ENCODE measurements around the gene OR2F1.

The OR2F1 gene, protein sequence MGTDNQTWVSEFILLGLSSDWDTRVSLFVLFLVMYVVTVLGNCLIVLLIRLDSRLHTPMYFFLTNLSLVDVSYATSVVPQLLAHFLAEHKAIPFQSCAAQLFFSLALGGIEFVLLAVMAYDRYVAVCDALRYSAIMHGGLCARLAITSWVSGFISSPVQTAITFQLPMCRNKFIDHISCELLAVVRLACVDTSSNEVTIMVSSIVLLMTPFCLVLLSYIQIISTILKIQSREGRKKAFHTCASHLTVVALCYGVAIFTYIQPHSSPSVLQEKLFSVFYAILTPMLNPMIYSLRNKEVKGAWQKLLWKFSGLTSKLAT

DNA sequence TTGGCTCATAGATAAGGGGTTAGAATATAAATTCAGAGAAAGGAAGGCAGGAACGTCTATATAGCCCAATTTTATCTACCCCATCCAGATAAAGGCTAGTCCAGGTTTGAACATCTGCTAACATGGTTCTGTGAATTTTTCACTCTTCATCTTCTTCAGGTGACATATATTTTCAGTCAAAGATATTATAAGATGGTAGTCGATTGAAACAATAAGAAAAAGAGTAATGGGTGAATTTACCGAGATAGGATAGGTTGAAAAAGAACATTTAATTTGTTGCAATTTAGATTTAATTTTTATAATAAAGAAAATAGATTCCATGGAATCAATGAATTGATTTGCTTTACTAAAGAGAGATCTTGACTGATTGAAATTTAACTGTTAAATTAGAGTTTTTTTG lies at the start of gene OR2F1:
TSS of gene OR2F1 (plus strand) at position 301 of the 400 bp plus-strand sequence. CDS start 5,127 bp downstream, outside the sequence.
- DNase-seq (ENCODE audit: insufficient read length, low spot score) (no peak), FAIRE-seq (no peak)

DNA sequence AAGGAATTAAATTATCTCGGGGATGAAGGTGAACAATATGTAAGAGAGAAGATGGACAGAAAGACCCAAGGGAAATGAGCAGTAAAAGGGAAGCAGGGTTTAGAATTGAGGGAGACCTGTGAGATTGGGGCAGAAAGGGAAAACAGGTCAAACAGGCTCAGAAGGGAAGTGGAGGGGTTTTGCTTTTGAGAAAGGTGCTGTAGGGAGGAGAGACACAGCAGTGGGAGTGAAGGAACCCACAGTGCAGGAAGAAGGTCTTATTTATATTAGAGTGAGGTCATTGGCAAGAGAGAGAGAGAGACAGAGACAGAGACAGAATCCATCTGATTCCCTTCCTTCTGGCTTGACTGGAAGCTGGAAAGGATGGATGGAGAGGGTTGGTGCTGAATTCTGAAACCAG lies 49.1 kb upstream of the OR2F1 start:
- DNase-seq (ENCODE audit: insufficient read length, low spot score) (no peak), FAIRE-seq (no peak)

DNA sequence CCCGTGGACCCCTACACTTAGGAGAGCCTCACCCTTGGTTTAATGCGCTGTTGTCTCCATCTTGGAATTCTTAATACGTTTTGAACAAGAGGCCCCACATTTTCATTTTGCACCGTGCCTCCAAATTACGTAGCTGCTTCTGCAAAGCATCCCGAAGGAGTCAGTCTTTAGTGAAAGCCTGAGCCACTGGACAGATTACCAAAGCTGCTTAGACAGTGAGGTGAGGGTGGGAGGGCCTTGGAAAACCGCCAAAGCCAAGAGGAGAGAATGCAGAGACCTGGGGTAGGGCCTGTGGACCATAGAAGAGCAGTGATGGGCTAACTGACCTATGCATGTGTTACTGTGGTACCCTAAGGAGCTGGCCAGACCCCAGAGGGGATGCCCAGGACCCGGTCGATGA lies 48.5 kb upstream of the OR2F1 start:
- no peak for DNase-seq (ENCODE audit: insufficient read length, low spot score)
- no peak for FAIRE-seq

DNA sequence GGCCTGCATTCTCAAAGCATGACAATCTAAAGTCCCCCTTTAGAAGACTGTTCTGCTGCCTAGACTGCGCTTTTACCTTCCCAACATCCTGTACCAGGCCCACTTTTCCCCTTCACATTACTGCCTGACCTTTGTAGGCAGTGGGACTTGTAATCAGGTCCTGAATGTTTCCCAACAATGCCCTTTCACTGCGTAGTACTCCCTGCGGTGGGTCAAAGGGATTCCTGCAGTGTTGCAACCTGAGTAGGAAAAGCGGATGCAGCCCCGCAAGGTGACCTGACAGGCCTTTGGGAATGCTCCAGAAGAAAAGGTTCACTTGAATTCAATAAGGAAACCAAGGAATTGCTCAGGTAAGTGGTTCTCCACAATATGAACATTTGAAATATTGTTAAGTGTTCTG lies 47.7 kb upstream of the OR2F1 start:
- DNase-seq (ENCODE audit: insufficient read length, low spot score) (no peak), FAIRE-seq (no peak)

DNA sequence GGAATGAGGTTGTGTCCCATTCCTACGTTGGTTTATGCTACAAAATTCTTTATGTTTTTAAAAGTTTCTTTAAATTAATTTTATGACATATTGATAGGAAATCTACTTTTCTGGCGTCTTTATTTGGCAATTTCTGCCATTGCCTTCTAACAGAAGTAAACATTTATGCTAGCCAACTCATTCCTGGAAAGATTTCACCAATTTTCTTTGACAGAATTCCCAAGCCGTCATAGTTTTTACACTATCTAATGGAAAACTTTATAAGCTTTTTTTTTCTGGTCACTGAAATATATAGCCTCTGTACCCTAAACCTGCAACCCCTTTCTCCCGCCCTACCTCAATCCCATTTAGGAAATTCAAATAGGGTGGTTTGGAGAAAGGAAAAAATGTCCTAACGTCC lies 46.5 kb upstream of the OR2F1 start:
- DNase-seq (ENCODE audit: insufficient read length, low spot score) (no peak), FAIRE-seq (no peak)

DNA sequence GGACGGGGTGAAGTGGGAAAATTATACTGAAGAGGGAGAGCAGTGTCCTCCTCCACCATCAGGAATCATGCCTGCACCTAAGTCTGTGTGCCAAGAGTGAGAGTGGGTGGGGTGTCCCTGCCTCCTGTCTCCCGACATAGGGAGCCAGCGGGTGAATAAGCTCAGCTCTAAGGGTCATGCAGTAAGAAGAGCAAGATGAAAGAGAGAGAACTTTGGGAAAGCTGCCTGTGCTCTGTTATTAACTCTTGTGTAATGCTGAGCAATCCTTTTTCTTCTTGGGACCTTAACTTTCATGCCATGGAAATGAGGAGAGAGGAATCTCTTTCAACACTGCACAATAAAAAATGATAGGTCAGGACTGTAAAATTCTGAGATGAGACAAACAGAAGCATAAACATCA lies 44.8 kb upstream of the OR2F1 start:
- FAIRE-seq (no peak), DNase-seq (ENCODE audit: insufficient read length, low spot score) (no peak)

DNA sequence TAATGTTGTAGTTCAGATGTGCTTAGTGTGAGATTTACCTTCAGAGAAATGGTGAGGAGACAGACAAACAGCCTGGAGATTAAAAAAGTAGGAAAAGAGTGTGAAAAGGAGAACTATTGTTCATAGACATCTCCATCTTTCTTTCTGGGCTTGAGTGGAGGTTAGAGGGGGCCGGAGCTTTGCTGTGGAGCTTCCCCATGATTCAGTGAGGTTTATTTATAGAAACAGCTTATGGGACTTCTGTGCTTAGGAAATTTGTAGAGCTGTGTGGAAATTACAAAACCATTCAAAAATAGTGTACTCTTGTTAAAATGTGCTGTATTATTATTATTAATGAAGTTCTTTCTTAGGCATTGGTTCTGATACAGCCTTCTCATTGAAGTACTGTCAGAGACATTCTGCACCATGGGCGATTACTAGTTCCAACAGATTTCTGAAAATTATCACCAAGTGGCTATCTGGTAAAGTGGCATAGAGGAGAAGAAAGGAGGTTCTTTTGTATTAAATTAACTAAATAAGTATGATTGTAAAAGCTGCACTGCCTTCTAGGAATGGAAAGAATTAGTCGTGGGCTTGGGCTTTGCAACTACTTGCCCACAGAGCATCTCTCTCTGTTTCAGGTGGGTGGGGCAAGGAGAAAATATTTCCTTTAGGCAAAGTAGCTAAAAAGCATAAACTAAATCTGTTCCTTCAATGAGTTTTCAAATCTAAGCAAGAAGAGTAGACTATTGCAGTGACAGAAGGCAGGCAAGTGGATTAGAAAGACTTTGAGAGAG lies 44.0 kb upstream of the OR2F1 start:
- no peak for DNase-seq (ENCODE audit: insufficient read length, low spot score)
- no peak for FAIRE-seq

DNA sequence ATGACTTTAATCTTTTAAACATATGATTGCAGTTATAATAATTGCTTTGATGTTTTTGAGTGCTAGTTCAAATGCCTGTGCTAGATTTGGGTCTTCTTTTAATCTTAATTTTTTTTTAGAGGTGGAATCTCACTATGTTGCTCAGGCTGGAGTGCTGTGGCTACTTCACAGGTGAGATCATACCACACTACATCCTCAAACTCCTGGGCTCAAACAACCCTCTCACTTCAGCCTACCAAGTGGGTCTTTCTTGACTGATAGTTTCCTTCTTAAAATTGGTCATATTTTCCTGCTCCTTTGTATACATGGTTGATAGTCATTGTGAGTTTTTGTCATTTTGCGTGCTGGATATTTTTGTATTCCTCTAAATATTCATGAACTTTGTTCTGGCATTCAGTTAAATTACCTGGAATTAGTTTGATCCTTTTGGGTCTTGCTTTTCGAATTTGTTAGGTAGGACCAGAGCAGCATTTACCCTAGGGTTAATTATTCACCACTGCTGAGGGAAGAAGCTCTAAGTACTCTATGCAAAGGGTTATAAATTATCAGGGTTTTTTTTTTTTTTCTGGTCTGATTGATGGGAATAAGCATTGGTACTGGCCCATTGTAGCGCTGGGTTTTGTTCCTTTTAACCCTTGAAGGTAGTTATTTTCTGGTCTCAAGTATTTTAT lies 40.6 kb upstream of the OR2F1 start:
- FAIRE-seq: no peak
- no peak for DNase-seq (ENCODE audit: insufficient read length, low spot score)

DNA sequence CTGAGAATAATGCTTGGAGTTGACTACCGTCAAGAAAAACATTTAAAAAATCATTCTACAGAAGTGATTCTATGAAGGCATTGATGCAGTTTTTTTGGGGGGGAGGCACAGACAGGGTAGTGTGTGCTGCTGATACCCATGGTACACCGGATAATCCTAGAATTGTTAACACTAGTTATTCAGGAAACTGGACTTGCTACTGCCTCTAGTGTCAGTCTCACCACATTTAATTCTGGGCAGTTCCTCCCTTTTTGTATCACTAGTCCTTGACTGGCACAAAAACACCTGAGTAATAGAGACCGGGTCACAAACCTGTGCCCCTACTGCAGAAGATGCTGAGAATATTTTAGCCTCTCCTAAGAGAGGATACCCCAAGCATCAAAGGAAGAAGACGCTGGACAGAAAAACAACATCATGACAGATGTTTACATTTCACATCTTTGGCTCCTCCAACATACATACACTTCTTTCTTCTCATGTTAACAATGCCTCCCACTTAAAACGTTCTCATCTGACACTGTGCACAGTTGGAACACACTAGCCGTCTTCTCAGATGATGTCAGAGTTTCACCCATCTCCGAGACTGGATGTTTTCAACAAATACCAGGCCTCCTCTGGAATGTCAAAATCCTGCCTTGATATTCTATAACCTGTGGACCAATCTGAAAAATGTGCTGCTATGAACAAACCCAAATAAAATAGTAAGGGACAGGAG lies 39.5 kb upstream of the OR2F1 start:
- no peak for DNase-seq (ENCODE audit: insufficient read length, low spot score)
- no peak for FAIRE-seq

DNA sequence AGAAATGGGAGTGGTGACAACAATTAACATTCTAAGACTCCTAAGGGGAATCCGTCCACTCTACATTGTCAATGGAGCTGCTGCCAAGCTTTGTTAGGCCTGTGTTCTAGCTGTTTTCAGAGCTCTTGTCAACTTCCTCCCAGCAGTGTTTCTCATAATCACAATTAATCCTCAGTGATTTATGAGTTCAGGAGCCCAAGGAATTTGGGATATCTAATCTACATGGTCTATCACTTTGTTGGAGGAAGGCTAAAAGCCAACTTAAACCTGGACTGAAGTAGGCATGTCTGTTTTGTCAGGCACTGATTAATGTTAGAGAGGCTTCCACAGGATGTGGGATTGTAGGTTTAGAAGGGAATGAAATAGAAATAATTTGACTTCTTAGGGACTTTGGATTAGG lies 29.8 kb upstream of the OR2F1 start:
- DNase-seq (ENCODE audit: insufficient read length, low spot score): no peak
- FAIRE-seq: no peak

DNA sequence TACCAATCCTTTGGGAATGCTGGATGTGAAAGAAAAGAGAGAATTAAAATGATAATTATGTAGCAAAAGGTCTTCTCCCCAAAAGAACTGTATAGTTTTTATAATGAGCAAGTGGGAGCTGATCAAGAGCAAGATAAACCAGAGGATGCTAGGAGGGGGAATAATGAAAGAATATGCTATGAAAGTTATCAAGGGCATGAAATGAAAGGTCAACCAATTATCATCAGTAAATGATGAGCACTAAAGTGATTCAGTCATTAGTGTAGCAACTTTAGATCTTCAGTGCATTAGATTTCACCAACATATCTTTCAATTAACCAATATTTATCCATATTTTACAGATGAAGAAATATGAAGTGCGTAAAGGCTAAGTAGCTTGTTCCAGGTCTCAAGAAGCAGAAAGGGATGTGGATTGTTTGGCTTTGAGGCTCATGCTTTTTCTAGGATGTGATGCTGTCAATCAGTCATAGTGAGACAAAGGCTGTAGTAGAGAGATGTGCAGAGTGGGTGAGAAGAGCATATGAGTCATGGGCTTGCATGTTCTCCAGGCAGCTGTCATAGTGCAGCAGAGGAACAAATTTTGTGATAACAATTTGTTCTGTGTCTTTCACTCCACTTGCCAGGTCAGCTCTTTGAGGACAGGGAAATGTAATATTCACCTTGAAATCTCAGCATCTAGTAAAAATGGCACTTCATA lies 25.3 kb upstream of the OR2F1 start:
- DNase-seq (ENCODE audit: insufficient read length, low spot score): no peak

DNA sequence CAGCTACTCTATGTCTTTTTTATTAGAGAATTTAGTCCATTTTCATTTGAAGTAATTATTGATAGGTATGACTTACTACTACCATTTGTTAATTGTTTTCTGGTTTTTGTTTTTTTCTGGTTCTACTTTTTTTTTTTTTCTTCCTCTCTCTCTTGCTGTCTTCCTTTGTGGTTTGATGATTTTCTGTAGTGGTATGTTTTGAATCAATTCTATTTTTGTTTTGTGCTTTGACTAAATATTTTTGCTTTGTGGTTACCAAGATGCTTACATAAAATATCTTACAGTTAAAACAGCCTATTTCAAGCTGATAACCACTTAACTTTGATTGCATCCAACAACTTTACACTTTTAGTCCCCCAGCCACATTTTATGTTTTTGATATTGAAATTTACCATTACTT lies 22.9 kb upstream of the OR2F1 start:
- no peak for FAIRE-seq
- no peak for DNase-seq (ENCODE audit: insufficient read length, low spot score)

More for the DNA sequence above, 25.3 kb upstream of the OR2F1 start:
- no peak for FAIRE-seq

DNA sequence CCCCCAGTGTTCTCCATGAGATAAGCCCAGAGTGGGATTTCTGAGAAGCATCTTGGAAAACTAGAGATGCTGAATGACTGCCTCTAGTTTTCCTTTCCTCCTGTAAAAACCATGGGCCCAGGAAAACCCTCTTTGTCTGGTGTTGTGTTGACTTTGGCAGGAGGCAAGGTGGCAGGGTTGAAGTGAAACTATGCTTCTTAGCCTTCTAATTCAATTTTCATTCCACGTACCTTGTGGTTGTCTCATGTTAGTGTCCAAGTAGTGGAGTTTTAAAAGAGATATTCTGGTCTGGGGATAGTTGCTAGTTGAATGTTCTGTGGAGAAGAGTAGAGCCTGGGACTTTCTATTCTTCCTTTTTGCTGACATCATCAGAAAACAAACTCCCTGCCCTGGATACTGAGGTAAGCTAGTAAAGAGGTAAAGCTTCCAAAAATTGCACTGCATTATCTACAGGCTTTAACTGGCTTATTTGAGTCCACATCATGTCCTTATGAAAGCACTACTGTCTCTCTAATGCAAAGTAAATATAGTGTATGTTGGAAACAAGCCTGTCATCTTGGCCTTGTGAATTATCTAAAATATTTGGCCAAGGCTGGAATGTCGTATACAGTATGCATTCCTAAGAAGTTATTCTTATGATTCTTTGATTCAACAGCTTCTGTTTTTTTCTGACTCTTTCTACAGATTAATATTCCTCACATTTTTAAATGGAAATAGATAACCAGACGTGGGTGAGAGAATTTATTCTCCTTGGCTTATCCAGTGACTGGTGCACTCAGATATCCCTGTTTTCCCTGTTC lies 19.9 kb upstream of the OR2F1 start, which contains the start of gene OR2F2:
TSS of gene OR2F2 (plus strand) at position 708 of the 800 bp plus-strand sequence. CDS start at position 708, 0 bp downstream.
- no peak for FAIRE-seq
- DNase-seq (ENCODE audit: insufficient read length, low spot score): no peak

DNA sequence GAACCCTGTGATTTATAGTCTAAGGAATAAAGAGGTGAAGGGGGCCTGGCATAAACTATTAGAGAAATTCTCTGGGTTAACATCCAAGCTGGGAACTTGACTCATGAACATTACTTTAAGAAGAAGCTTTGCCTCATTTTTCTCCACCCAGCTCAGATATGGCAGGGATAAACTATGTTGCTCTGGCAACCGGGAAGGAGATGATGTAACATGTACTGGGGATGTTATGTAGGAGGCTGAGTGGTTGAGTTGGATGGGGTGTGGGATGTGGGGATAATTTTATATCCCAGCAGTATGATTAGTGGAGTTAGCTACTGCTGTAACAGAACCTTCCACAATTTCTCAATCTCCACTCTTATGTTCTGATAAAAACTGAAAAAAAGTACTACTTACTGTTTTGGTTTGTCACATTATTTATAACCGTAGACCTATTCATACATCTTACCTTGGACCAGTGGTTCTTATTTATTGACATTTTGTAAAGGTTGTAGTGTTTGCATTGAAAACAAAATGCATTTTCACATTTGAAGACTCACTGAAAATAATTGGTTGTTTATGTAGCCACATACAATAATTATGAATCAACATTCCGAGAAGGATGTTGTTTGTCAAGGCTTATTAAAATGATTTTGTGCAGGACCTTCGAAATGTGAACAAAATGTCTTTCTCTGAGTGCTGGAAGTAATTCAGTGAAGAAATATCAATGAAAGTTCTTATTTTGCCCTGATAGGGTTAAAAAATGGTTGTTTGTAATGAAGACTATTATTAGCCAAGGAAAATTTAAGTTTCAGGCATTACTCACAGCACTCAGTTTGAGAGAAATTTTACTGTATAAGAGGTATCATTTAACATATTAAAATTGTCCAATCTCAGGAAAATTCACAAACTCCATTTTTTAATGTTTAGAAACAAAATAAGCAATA lies 18.3 kb upstream of the OR2F1 start:
- DNase-seq (ENCODE audit: insufficient read length, low spot score) (no peak), FAIRE-seq (no peak)

DNA sequence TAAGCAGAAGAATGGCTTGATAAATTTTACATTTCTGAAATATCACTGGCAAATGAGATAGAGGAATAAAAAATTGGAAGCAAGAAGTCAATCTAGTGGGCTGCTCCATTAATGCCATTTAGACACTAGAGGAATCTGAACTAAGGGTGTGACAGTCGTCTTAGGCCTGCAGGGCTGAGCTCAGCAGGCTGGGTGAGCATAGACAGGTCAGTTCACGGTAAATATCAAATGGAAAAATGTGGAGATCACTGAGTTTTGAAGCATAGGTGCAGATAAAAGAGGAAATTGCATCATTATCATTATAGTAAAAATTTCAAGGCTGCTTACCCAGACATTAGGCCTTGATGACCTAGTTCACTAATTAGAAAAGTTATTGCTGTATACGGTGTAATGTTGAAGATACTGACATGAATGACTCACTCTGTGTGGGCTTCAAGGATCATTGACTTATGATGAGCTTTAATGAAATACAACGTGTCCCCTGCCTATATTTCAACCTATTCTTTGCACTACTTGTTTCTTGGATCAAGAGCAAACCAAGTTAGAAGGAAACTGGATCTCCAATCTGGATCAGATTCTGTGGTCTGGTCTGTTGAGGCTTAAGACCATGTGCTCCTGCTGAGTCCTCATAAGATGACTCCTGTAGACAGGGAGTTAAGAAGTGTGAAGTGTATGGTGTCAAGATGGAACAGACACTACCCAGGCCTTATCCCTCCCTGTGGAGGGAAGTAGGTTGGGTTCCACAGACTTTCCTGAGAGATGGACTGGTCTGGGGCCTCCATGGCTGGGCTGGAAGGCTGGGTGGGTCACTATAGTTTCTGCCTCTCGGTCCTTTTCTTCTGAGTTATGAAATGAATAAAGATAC lies 16.0 kb upstream of the OR2F1 start:
- FAIRE-seq: no peak
- no peak for DNase-seq (ENCODE audit: insufficient read length, low spot score)

DNA sequence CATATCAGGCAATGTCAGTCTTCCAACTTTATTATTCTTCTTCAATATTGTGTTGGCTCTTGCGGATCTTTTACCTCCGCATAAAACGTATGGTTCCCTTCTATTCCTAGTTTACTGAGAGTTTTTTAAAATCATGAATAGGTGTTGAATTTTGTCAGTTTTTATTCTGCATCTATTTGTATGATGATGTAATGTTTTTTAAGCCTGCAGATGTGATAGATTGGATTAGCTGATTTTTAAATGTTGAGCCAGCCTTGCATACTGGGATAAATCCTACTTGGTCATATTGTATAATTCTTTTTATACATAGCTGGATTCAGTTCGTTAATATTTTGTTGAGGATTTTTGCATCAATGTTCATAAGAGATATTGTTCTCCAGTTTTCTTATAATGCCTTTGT lies 9.2 kb upstream of the OR2F1 start:
- no peak for FAIRE-seq
- DNase-seq (ENCODE audit: insufficient read length, low spot score): no peak

DNA sequence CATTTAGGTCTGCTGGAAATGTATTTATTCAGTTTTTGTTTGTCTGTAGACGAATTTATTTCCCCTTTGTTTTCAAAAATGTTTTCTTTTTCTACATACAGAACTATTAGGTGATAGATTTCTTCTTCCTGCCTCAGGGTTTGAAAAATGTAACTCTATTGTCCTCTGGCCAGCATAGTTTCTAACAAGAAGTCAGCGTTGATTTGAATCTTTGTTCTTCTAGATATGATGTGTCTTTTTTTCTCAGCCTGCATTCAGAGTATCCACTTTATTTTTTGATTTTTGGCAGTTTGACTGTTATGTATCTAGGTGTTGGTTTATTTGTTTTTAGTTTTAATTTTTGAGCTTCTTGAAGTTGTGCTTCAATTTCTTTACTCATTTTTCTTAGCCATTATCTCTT lies 7.5 kb upstream of the OR2F1 start:
- FAIRE-seq: no peak
- DNase-seq (ENCODE audit: insufficient read length, low spot score): no peak

DNA sequence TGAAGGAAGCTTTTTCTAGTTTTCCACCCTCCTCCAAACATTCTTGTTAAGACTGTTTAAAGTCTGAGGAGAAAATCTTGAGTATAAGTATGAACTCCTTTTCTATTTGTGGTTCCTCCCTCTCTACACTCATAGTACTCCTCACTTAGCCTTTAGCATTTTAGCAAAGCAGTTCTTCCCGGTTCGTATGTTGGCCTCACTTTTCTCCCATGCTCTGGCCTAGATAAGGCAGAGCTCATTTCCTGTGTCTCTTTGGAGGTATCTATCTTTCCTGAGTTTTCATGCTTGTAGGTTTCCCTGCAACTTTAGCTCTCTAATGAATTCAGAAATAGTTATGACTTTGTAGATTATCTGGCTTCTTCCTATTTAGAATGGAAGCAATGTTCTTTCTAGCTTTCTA lies 5.9 kb upstream of the OR2F1 start:
- FAIRE-seq: no peak
- no peak for DNase-seq (ENCODE audit: insufficient read length, low spot score)
